ENCODE results near the gene LGALS4. TPM values are rescaled to one million over a fixed set of nuclear protein-coding genes. Genes with fewer than 3 reads are reported as not detected.

LGALS4 gene
- total and polyA plus RNA-seq, 2 experiments from 2014 or later: 0.87 TPM; not detected in 1

GRCh38 chr19:38766276-38767047 is 46.3 kb downstream of the LGALS4 start (continued):
- TF ChIP-seq, protein P1, sequence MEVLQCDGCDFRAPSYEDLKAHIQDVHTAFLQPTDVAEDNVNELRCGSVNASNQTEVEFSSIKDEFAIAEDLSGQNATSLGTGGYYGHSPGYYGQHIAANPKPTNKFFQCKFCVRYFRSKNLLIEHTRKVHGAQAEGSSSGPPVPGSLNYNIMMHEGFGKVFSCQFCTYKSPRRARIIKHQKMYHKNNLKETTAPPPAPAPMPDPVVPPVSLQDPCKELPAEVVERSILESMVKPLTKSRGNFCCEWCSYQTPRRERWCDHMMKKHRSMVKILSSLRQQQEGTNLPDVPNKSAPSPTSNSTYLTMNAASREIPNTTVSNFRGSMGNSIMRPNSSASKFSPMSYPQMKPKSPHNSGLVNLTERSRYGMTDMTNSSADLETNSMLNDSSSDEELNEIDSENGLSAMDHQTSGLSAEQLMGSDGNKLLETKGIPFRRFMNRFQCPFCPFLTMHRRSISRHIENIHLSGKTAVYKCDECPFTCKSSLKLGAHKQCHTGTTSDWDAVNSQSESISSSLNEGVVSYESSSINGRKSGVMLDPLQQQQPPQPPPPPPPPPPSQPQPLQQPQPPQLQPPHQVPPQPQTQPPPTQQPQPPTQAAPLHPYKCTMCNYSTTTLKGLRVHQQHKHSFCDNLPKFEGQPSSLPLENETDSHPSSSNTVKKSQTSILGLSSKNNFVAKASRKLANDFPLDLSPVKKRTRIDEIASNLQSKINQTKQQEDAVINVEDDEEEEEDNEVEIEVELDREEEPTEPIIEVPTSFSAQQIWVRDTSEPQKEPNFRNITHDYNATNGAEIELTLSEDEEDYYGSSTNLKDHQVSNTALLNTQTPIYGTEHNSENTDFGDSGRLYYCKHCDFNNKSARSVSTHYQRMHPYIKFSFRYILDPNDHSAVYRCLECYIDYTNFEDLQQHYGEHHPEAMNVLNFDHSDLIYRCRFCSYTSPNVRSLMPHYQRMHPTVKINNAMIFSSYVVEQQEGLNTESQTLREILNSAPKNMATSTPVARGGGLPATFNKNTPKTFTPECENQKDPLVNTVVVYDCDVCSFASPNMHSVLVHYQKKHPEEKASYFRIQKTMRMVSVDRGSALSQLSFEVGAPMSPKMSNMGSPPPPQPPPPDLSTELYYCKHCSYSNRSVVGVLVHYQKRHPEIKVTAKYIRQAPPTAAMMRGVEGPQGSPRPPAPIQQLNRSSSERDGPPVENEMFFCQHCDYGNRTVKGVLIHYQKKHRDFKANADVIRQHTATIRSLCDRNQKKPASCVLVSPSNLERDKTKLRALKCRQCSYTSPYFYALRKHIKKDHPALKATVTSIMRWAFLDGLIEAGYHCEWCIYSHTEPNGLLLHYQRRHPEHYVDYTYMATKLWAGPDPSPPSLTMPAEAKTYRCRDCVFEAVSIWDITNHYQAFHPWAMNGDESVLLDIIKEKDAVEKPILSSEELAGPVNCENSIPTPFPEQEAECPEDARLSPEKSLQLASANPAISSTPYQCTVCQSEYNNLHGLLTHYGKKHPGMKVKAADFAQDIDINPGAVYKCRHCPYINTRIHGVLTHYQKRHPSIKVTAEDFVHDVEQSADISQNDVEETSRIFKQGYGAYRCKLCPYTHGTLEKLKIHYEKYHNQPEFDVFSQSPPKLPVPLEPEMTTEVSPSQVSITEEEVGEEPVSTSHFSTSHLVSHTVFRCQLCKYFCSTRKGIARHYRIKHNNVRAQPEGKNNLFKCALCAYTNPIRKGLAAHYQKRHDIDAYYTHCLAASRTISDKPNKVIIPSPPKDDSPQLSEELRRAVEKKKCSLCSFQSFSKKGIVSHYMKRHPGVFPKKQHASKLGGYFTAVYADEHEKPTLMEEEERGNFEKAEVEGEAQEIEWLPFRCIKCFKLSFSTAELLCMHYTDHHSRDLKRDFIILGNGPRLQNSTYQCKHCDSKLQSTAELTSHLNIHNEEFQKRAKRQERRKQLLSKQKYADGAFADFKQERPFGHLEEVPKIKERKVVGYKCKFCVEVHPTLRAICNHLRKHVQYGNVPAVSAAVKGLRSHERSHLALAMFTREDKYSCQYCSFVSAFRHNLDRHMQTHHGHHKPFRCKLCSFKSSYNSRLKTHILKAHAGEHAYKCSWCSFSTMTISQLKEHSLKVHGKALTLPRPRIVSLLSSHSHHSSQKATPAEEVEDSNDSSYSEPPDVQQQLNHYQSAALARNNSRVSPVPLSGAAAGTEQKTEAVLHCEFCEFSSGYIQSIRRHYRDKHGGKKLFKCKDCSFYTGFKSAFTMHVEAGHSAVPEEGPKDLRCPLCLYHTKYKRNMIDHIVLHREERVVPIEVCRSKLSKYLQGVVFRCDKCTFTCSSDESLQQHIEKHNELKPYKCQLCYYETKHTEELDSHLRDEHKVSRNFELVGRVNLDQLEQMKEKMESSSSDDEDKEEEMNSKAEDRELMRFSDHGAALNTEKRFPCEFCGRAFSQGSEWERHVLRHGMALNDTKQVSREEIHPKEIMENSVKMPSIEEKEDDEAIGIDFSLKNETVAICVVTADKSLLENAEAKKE (CRISPR knock-in tag; IDR thresholded peaks at IDR 0.05): no peak
- TF ChIP-seq ZNF331 (CRISPR knock-in tag; IDR thresholded peaks at IDR 0.05; ENCODE audit: low read depth) (no peak), CREB1 (CRISPR knock-in tag; IDR thresholded peaks at IDR 0.05; ENCODE audit: low read depth) (no peak), EZH2 (IDR thresholded peaks at IDR 0.05; ENCODE audit: low read depth, unreplicated experiment) (no peak), ZNF114 (CRISPR knock-in tag; IDR thresholded peaks at IDR 0.05) (no peak)
- TF ChIP-seq, protein P2, sequence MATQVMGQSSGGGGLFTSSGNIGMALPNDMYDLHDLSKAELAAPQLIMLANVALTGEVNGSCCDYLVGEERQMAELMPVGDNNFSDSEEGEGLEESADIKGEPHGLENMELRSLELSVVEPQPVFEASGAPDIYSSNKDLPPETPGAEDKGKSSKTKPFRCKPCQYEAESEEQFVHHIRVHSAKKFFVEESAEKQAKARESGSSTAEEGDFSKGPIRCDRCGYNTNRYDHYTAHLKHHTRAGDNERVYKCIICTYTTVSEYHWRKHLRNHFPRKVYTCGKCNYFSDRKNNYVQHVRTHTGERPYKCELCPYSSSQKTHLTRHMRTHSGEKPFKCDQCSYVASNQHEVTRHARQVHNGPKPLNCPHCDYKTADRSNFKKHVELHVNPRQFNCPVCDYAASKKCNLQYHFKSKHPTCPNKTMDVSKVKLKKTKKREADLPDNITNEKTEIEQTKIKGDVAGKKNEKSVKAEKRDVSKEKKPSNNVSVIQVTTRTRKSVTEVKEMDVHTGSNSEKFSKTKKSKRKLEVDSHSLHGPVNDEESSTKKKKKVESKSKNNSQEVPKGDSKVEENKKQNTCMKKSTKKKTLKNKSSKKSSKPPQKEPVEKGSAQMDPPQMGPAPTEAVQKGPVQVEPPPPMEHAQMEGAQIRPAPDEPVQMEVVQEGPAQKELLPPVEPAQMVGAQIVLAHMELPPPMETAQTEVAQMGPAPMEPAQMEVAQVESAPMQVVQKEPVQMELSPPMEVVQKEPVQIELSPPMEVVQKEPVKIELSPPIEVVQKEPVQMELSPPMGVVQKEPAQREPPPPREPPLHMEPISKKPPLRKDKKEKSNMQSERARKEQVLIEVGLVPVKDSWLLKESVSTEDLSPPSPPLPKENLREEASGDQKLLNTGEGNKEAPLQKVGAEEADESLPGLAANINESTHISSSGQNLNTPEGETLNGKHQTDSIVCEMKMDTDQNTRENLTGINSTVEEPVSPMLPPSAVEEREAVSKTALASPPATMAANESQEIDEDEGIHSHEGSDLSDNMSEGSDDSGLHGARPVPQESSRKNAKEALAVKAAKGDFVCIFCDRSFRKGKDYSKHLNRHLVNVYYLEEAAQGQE (IDR thresholded peaks at IDR 0.05; ENCODE audit: unreplicated experiment): no peak

Measured in GM23338 (cell line).